Measurements from ENCODE around the gene TMEM245. TPM values are rescaled to one million over a fixed set of nuclear protein-coding genes. Genes with fewer than 3 reads are reported as not detected.

The TMEM245 gene
- total RNA-seq, 1 donor from 2014 or later, result 85.3 TPM

DNA sequence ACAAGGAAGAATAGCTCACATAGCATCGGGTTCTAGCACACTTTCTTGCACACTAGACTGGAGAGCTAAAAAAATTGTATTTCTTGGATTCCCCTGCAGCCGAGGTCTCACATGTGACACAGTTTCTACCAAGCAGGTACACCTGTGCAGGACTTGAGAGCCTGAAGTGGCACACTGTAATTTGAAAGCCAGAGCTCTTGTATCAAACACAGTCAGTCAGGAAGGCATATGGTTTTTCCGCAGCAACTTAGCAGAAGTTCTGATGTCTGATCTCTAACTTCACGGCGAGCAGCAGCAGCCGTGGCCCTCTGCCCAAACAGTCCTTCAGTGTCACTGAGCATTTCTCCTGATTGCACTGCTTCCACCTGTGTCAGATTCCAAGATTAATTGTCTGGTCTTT, 25.5 kb downstream of the TMEM245 start:
- Histone ChIP-seq H3K27me3 (no peaks in the 10 kb centered on the region), H3K9ac (no peak overlapping the region), H3K79me2 (ENCODE audit: low read depth) (peaks cover 73% of the 10 kb centered on the region), H3F3A (ENCODE audit: low read depth) (peaks cover 3% of the 10 kb centered on the region), H3K4me1 (peaks cover 13% of the 10 kb centered on the region), H3K4me2 (no peak overlapping the region), H2AFZ (replicated peaks) (no peak overlapping the region), H4K20me1 (ENCODE audit: low read depth) (peaks cover 61% of the 10 kb centered on the region), H3K4me3 (no peak overlapping the region), H3K9me3 (ENCODE audit: low read depth) (no peaks in the 10 kb centered on the region), H3K36me3 (peaks cover 7% of the 10 kb centered on the region), H3K27ac (no peak overlapping the region)
- no peak for DNase-seq (ENCODE audit: low spot score)
- TF ChIP-seq, protein P1, sequence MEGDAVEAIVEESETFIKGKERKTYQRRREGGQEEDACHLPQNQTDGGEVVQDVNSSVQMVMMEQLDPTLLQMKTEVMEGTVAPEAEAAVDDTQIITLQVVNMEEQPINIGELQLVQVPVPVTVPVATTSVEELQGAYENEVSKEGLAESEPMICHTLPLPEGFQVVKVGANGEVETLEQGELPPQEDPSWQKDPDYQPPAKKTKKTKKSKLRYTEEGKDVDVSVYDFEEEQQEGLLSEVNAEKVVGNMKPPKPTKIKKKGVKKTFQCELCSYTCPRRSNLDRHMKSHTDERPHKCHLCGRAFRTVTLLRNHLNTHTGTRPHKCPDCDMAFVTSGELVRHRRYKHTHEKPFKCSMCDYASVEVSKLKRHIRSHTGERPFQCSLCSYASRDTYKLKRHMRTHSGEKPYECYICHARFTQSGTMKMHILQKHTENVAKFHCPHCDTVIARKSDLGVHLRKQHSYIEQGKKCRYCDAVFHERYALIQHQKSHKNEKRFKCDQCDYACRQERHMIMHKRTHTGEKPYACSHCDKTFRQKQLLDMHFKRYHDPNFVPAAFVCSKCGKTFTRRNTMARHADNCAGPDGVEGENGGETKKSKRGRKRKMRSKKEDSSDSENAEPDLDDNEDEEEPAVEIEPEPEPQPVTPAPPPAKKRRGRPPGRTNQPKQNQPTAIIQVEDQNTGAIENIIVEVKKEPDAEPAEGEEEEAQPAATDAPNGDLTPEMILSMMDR (IDR thresholded peaks at IDR 0.05), result no peak
- TF ChIP-seq EZH2phosphoT487 (IDR thresholded peaks at IDR 0.05) (no peak), EZH2 (IDR thresholded peaks at IDR 0.05) (no peak)
- H3K27ac Mint-ChIP-seq, result no peak overlapping the region
- H3K4me1 Mint-ChIP-seq, result peaks cover 15% of the 10 kb centered on the region
- H3K27me3 Mint-ChIP-seq (ENCODE audit: insufficient read depth, low read depth), result peaks cover 2% of the 10 kb centered on the region
- no peak overlapping the region for H3K4me3 Mint-ChIP-seq
- H3K9me3 Mint-ChIP-seq, result no peaks in the 10 kb centered on the region
- H3K36me3 Mint-ChIP-seq, result peaks cover 17% of the 10 kb centered on the region

DNA sequence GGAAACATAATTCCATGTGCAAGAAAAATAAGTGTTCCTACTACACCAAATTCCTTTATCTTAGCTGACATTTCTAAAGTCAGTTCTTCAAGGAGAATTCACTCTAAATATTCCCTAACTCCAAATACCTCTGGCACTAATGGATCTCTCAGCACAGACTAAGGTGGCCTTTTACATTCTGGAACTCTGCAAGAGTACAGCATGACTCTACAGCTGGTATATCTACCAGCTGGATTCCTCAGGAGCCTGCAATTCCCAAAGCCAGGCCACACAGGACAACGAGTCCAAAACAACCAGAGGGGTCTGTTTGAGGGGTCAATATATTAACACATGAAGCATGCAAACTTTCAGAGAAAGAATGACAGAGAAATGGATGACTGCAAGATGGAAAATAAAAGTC, 27.2 kb downstream of the TMEM245 start:
- peaks cover 21% of the 10 kb centered on the region for H3K36me3 Mint-ChIP-seq
- Histone ChIP-seq H3K9ac (no peak overlapping the region), H3F3A (ENCODE audit: low read depth) (no peaks in the 10 kb centered on the region), H4K20me1 (ENCODE audit: low read depth) (peaks cover 44% of the 10 kb centered on the region), H3K4me2 (no peak overlapping the region), H3K79me2 (ENCODE audit: low read depth) (peaks cover 56% of the 10 kb centered on the region), H3K36me3 (peaks cover 7% of the 10 kb centered on the region), H3K27ac (no peak overlapping the region), H3K4me1 (no peaks in the 10 kb centered on the region), H2AFZ (replicated peaks) (no peak overlapping the region), H3K4me3 (no peak overlapping the region), H3K27me3 (no peaks in the 10 kb centered on the region), H3K9me3 (ENCODE audit: low read depth) (no peaks in the 10 kb centered on the region)
- no peak for TF ChIP-seq EZH2 (IDR thresholded peaks at IDR 0.05)
- no peak for TF ChIP-seq EZH2phosphoT487 (IDR thresholded peaks at IDR 0.05)
- TF ChIP-seq, protein P1 (IDR thresholded peaks at IDR 0.05), result no peak
- DNase-seq (ENCODE audit: low spot score), result no peak
- H3K4me1 Mint-ChIP-seq, result no peaks in the 10 kb centered on the region
- no peaks in the 10 kb centered on the region for H3K9me3 Mint-ChIP-seq
- no peak overlapping the region for H3K27ac Mint-ChIP-seq
- no peak overlapping the region for H3K4me3 Mint-ChIP-seq
- peaks cover 2% of the 10 kb centered on the region for H3K27me3 Mint-ChIP-seq (ENCODE audit: insufficient read depth, low read depth)

DNA sequence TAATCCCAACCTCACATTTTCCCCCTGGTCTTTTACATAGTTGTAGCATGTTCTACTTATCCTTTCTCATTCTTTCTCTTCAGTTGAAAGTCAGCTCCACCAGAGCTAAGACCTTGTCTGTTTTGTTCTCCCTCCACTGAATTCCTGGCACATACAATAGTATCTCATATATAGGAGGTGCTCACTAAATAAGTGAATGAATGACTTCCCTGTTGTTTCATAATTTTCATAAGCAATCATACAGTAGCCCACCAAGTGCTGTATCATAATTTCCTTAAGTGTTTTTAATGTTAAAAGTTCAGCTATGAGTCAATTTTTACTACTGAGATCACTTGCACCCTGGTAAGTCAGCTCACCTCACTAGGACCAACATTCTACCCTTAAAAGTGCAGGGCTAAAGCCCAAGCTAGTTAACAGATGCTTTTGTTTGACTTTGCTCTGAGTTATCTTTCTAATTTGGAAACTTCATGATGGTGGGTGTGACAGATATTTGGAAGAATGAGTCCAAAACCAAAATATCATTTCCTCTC, 27.6 kb downstream of the TMEM245 start:
- no peaks in the 10 kb centered on the region for H3K9me3 ChIP-seq (ENCODE audit: low read depth)
- Mint-ChIP-seq H3K36me3 (peaks cover 24% of the 10 kb centered on the region), H3K27me3 (ENCODE audit: insufficient read depth, low read depth) (peaks cover 2% of the 10 kb centered on the region), H3K9me3 (no peaks in the 10 kb centered on the region), H3K4me3 (no peak overlapping the region), H3K27ac (no peak overlapping the region), H3K4me1 (no peaks in the 10 kb centered on the region)
- H3K4me2 ChIP-seq, result no peak overlapping the region
- H3K27me3 ChIP-seq, result no peaks in the 10 kb centered on the region
- H3K36me3 ChIP-seq, result peaks cover 7% of the 10 kb centered on the region
- H2AFZ ChIP-seq (replicated peaks), result no peak overlapping the region
- H3K79me2 ChIP-seq (ENCODE audit: low read depth), result peaks cover 52% of the 10 kb centered on the region
- H3K27ac ChIP-seq, result no peak overlapping the region
- no peak overlapping the region for H3K9ac ChIP-seq
- no peak overlapping the region for H3K4me3 ChIP-seq
- peaks cover 39% of the 10 kb centered on the region for H4K20me1 ChIP-seq (ENCODE audit: low read depth)
- no peaks in the 10 kb centered on the region for H3F3A ChIP-seq (ENCODE audit: low read depth)
- TF ChIP-seq EZH2phosphoT487 (IDR thresholded peaks at IDR 0.05) (no peak), EZH2 (IDR thresholded peaks at IDR 0.05) (no peak)
- TF ChIP-seq, protein P1 (IDR thresholded peaks at IDR 0.05), result no peak
- H3K4me1 ChIP-seq, result no peaks in the 10 kb centered on the region
- DNase-seq (ENCODE audit: low spot score), result no peak
